H1 (cell line): ENCODE data around the gene RRAS. TPM values are rescaled to one million over a fixed set of nuclear protein-coding genes. Genes with fewer than 3 reads are reported as not detected.

ENCODE experiments used
- CTCF ChIA-PET: fragments of 300-600 bp; sonication (Branson Sonifier 250); formaldehyde crosslinking; loops from one replicate; lab custom pipeline; 2021; ENCODE audit not compliant: partially characterized antibody; lab: Charles Lee
- POLR2A ChIA-PET: fragments of 300-600 bp; sonication (Branson Sonifier 250); formaldehyde crosslinking; loops from one replicate; lab custom pipeline; 2021; ENCODE audit warnings: inconsistent platforms; ENCODE audit not compliant: partially characterized antibody; lab: Charles Lee
- DNase-seq, 2 experiments: peaks; one replicate each; pipeline versions ENCODE4 v3.0.0 to v3.0.0-alpha.2; 2010 to 2022; ENCODE audit warnings: low spot score in 2 of 2, low read depth in 1 of 2, mixed read lengths in 1 of 2
- FAIRE-seq: peaks from 2 replicates; lab custom pipeline; 2011; peaks lifted over from hg19 to GRCh38; lab: Jason Lieb, UNC
- H2AFZ ChIP-seq: 2 replicates; pipeline ENCODE4 v1.8.1; 2012; ENCODE audit warnings: low read length, inconsistent platforms
- H2AK5ac ChIP-seq: 2 replicates; pipeline ENCODE4 v1.6.1; 2013; ENCODE audit warnings: low read depth, low read length
- H2BK120ac ChIP-seq: replicated peaks from 2 replicates; pipeline ENCODE3; 2013; ENCODE audit warnings: low read depth, low read length, inconsistent platforms
- H2BK12ac ChIP-seq: 2 replicates; pipeline ENCODE4 v1.6.1; 2013; ENCODE audit warnings: low read depth, low read length
- H2BK15ac ChIP-seq: 2 replicates; pipeline ENCODE4 v1.6.1; 2013; ENCODE audit warnings: low read length
- H2BK20ac ChIP-seq: 2 replicates; pipeline ENCODE4 v1.6.1; 2013; ENCODE audit warnings: low read length
- H2BK5ac ChIP-seq: 2 replicates; pipeline ENCODE4 v1.6.1; 2013; ENCODE audit warnings: low read depth, low read length
- H3K14ac ChIP-seq: 2 replicates; pipeline ENCODE4 v1.6.1; 2013; ENCODE audit warnings: inconsistent platforms; ENCODE audit not compliant: insufficient read length
- H3K18ac ChIP-seq: 2 replicates; pipeline ENCODE4 v1.6.1; 2013; ENCODE audit warnings: low read length; ENCODE audit errors: extremely low read depth
- H3K23ac ChIP-seq: 2 replicates; pipeline ENCODE4 v1.6.1; 2013; ENCODE audit warnings: inconsistent platforms; ENCODE audit not compliant: insufficient read length
- H3K23me2 ChIP-seq: 2 replicates; pipeline ENCODE4 v1.6.1; 2013; ENCODE audit warnings: low read depth, low read length
- H3K27ac ChIP-seq: 2 replicates; pipeline ENCODE4 v1.6.1; 2011; ENCODE audit warnings: low read depth, low read length, inconsistent platforms
- H3K27me3 ChIP-seq, 4 experiments: replicated peaks in 1 of 4; 1 replicate in 1 of 4; 2 replicates in 3 of 4; pipeline versions ENCODE4 v1.6.1 to v1.8.1; 2011 to 2013; ENCODE audit warnings: low read length in 3 of 4, mild to moderate bottlenecking in 3 of 4, inconsistent platforms in 2 of 4, mixed read lengths in 2 of 4, moderate library complexity in 1 of 4; ENCODE audit not compliant: control insufficient read depth in 3 of 4, insufficient read depth in 3 of 4; ENCODE audit errors: extremely low read depth in 1 of 4
- H3K36me3 ChIP-seq, 4 experiments: 2 replicates each; pipeline versions ENCODE4 v1.6.1 to v1.8.1; 2011 to 2013; ENCODE audit warnings: mild to moderate bottlenecking in 4 of 4, low read length in 3 of 4, moderate library complexity in 2 of 4, control low read depth in 1 of 4, inconsistent platforms in 1 of 4; ENCODE audit not compliant: insufficient read depth in 4 of 4, control insufficient read depth in 2 of 4
- H3K4ac ChIP-seq: replicated peaks from 2 replicates; pipeline ENCODE3; 2013; ENCODE audit warnings: low read length, low read depth, mixed read lengths, inconsistent platforms; ENCODE audit not compliant: insufficient read length
- H3K4me1 ChIP-seq, 4 experiments: replicated peaks in 1 of 4; 1 replicate in 1 of 4; 2 replicates in 3 of 4; pipeline versions ENCODE4 v1.6.1 to v1.8.1; 2011 to 2013; ENCODE audit warnings: low read length in 3 of 4, inconsistent platforms in 2 of 4, mixed read lengths in 1 of 4; ENCODE audit not compliant: insufficient read depth in 4 of 4, control insufficient read depth in 3 of 4
- H3K4me2 ChIP-seq, 2 experiments: 2 replicates each; pipeline versions ENCODE4 v1.6.1 to v1.8.1; 2011 to 2013; ENCODE audit warnings: low read depth in 2 of 2, low read length in 2 of 2, control low read depth in 1 of 2, inconsistent platforms in 1 of 2, mild to moderate bottlenecking in 1 of 2; ENCODE audit not compliant: insufficient read depth in 1 of 2
- H3K4me3 ChIP-seq, 4 experiments: fragments of 200-600, 300-600 bp in 1 of 4; sonication (generic), shearing (Covaris generic), sonication (Bioruptor Twin) in 1 of 4; 2 replicates each; pipeline versions ENCODE4 v1.5.1 to v1.8.1; 2011 to 2016; ENCODE audit warnings: low read length in 4 of 4, low read depth in 3 of 4, control low read depth in 2 of 4, inconsistent platforms in 2 of 4, mild to moderate bottlenecking in 2 of 4, mixed read lengths in 1 of 4, moderate library complexity in 1 of 4; ENCODE audit not compliant: insufficient read depth in 2 of 4; ENCODE audit errors: extremely low read depth in 1 of 4
- H3K56ac ChIP-seq: replicated peaks from 2 replicates; pipeline ENCODE3; 2013; ENCODE audit warnings: low read depth, mild to moderate bottlenecking, mixed read lengths, low read length, inconsistent platforms; ENCODE audit not compliant: insufficient read length
- H3K79me1 ChIP-seq: 2 replicates; pipeline ENCODE4 v1.6.1; 2013; ENCODE audit warnings: low read depth, low read length, control low read depth
- H3K79me2 ChIP-seq, 2 experiments: 2 replicates each; pipeline versions ENCODE4 v1.6.1 to v1.8.1; 2012 to 2013; ENCODE audit warnings: low read length in 2 of 2, mild to moderate bottlenecking in 2 of 2, inconsistent platforms in 1 of 2; ENCODE audit not compliant: insufficient read depth in 2 of 2, control insufficient read depth in 1 of 2
- H3K9ac ChIP-seq, 4 experiments: replicated peaks in 1 of 4; 1 replicate in 1 of 4; 2 replicates in 3 of 4; pipeline versions ENCODE4 v1.6.1 to v1.8.1; 2011 to 2013; ENCODE audit warnings: low read depth in 3 of 4, low read length in 3 of 4, control low read depth in 2 of 4, mild to moderate bottlenecking in 2 of 4, moderate library complexity in 2 of 4, inconsistent platforms in 1 of 4; ENCODE audit errors: extremely low read depth in 1 of 4
- H3K9me3 ChIP-seq, 2 experiments: 2 replicates each; pipeline versions ENCODE4 v1.6.1 to v1.8.1; 2012 to 2013; ENCODE audit warnings: mild to moderate bottlenecking in 2 of 2, moderate library complexity in 2 of 2, control low read depth in 1 of 2, inconsistent platforms in 1 of 2, low read depth in 1 of 2, low read length in 1 of 2, mixed read lengths in 1 of 2; ENCODE audit not compliant: insufficient read depth in 2 of 2
- H4K20me1 ChIP-seq, 2 experiments: replicated peaks in 1 of 2; 2 replicates each; pipeline versions ENCODE3 to v1.8.1; 2011 to 2013; ENCODE audit warnings: inconsistent platforms in 2 of 2, low read length in 2 of 2, mild to moderate bottlenecking in 1 of 2; ENCODE audit not compliant: insufficient read depth in 2 of 2, control insufficient read depth in 1 of 2
- H4K5ac ChIP-seq: 2 replicates; pipeline ENCODE4 v1.6.1; 2013; ENCODE audit warnings: low read length, low read depth, mixed read lengths, inconsistent platforms; ENCODE audit not compliant: insufficient read length
- H4K8ac ChIP-seq: 2 replicates; pipeline ENCODE4 v1.8.0; 2013; ENCODE audit warnings: mild to moderate bottlenecking, moderate library complexity, low read length, inconsistent platforms; ENCODE audit not compliant: insufficient read depth; ENCODE audit errors: extremely low read depth
- H4K91ac ChIP-seq: replicated peaks from 2 replicates; pipeline ENCODE3; 2013; ENCODE audit warnings: low read length, mixed read lengths, inconsistent platforms; ENCODE audit not compliant: insufficient read length
- PHF8 ChIP-seq: fragments of 200-600 bp; sonication (generic); conservative IDR thresholded peaks from 2 replicates; pipeline ENCODE4 v1.7.1; 2012; ENCODE audit warnings: low read depth, mild to moderate bottlenecking, inconsistent platforms, low read length, moderate library complexity
- POLR2AphosphoS5 ChIP-seq: IDR thresholded peaks from 2 replicates; pipeline ENCODE4 v1.6.1; 2011; ENCODE audit warnings: low read depth, low read length
- WGBS, 2 experiments: shearing (Covaris generic) in 1 of 2; methylation state at CpG; one replicate each; pipeline versions ENCODE4 v1.1.6 to v1.1.7; 2013 to 2015; ENCODE audit warnings: low lambda C conversion rate in 2 of 2, mixed read lengths in 2 of 2, inconsistent platforms in 1 of 2, low coverage in 1 of 2, missing lambda C conversion rate in 1 of 2; ENCODE audit not compliant: insufficient replicate concordance in 2 of 2, insufficient coverage in 1 of 2, insufficient read length in 1 of 2; ENCODE audit errors: extremely low coverage in 1 of 2, missing lambda C conversion rate in 1 of 2; 5-methylcytosine and 5-hydroxymethylcytosine counted together
- polyA plus RNA-seq, 7 experiments: library from polyadenylated mRNA; depleted of rRNA in 3 of 7; stranded (reverse) in 5 of 7; unstranded in 2 of 7; fragments of >200 nt in 5 of 7; fragments of 200-250 nt in 2 of 7; gene quantifications; 1 replicate in 5 of 7; 2 replicates in 1 of 7; 4 replicates in 1 of 7; pipeline versions ENCODE4 v1.2.1 to v1.2.3, GENCODE V29; 2011 to 2013; ENCODE audit warnings: missing spikeins in 2 of 7, mixed read lengths in 2 of 7
- total RNA-seq: library from RNA; stranded (reverse); fragmentation: NEBNext Ultra II Directional; extraction: Animal tissue kit (Norgen Biotek cat#: 25700); gene quantifications from 2 replicates; pipeline ENCODE4 v1.2.1, GENCODE V29; 2021

Gene RRAS
- total and polyA plus RNA-seq, 2 of the 8 experiments (the other 6 are each of a cell fraction or from before 2014, with no cell fraction given), result 17.7 to 49.1 TPM

DNA sequence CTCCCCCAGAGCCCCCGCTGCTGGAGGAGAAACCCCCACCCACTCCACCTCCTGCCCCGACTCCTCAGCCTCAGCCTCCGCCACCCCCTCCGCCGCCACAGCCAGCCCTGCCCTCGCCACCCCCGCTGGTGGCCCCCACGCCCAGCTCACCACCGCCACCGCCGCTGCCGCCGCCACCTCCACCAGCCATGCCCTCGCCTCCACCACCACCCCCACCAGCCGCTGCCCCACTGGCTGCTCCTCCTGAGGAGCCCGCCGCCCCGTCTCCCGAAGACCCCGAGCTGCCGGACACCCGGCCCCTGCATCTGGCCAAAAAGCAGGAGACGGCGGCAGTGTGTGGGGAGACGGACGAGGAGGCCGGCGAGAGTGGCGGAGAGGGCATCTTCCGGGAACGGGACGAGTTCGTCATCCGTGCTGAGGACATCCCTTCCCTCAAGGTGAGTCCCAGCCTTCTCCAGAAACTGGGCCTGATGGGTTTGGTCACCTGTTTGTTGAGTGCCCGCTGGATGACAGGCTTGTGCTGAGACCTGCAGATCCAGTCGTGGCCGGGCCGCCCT lies 38.4 kb downstream of the RRAS start:
- peaks cover 22 to 83% (median 61%) of the 10 kb centered on the region in 4 experiments for H3K36me3 ChIP-seq

More for the DNA sequence above, 38.4 kb downstream of the RRAS start:
- Histone ChIP-seq H3K4me1 (no peaks in the 10 kb centered on the region), H4K20me1 (peaks cover 0 to 24% of the 10 kb centered on the region in 2 experiments), H3K4ac (no peak overlapping the region), H2BK20ac (no peak overlapping the region), H3K18ac (no peak overlapping the region), H4K5ac (no peak overlapping the region), H3K9me3 (no peaks in the 10 kb centered on the region), H2BK5ac (no peak overlapping the region), H3K4me2 (no peak overlapping the region), H3K56ac (no peak overlapping the region), H3K79me2 (peaks cover 4 to 72% of the 10 kb centered on the region in 2 experiments; a peak in 2 of 4 replicates), H3K79me1 (no peaks in the 10 kb centered on the region; the same call in none of the 2 replicates), H4K91ac (no peak overlapping the region), H2AFZ (no peak overlapping the region), H3K27me3 (no peaks in the 10 kb centered on the region), H3K9ac (no peak overlapping the region), H2AK5ac (no peak overlapping the region), H3K27ac (no peak overlapping the region), H3K14ac (no peak overlapping the region), H3K23me2 (no peaks in the 10 kb centered on the region), H2BK120ac (no peak overlapping the region), H2BK15ac (no peak overlapping the region), H3K23ac (no peak overlapping the region), H4K8ac (no peak overlapping the region; the same call in 1 of the 2 replicates), H2BK12ac (no peak overlapping the region), H3K4me3 (no peak overlapping the region)
- TF ChIP-seq POLR2AphosphoS5 (peak; percentile 22; the same call in 1 of the 2 replicates), PHF8 (no peak)
- ChIA-PET POLR2A (interaction anchor here (0.6 to 50.7 kb wide), 3 partner anchors 0 to 29 kb away, joined by 3 to 840 read pairs (median 840); partner anchors contain the start of genes PRR12, RRAS and SCAF1), CTCF (interaction anchor here (0.8 to 1.3 kb wide), 4 partner anchors 10 to 79 kb away, joined by 3 to 4 read pairs (median 3); no protein-coding TSS in a partner anchor)
- DNase-seq (no peak), FAIRE-seq (no peak)
- WGBS, 2 experiments, result 96% methylated on average over 25 of the region's 38 CpGs; no CpG with 5 or more reads in 1 of the 2 experiments
